Loucy (cell line): ENCODE results near the gene MAN1C1.

Experiments
- CTCF ChIP-seq: fragments of 200-600 bp; sonication (generic); conservative IDR thresholded peaks from 2 replicates; pipeline ENCODE4 v1.5.1; 2014; ENCODE audit warnings: mild to moderate bottlenecking, antibody characterized with exemption, low read length
- EZH2phosphoT487 ChIP-seq: fragments of 200-600 bp; IDR thresholded peaks from 2 replicates; pipeline ENCODE4 v1.6.1; 2018; ENCODE audit warnings: antibody characterized with exemption, mild to moderate bottlenecking, moderate library complexity, borderline replicate concordance

DNA sequence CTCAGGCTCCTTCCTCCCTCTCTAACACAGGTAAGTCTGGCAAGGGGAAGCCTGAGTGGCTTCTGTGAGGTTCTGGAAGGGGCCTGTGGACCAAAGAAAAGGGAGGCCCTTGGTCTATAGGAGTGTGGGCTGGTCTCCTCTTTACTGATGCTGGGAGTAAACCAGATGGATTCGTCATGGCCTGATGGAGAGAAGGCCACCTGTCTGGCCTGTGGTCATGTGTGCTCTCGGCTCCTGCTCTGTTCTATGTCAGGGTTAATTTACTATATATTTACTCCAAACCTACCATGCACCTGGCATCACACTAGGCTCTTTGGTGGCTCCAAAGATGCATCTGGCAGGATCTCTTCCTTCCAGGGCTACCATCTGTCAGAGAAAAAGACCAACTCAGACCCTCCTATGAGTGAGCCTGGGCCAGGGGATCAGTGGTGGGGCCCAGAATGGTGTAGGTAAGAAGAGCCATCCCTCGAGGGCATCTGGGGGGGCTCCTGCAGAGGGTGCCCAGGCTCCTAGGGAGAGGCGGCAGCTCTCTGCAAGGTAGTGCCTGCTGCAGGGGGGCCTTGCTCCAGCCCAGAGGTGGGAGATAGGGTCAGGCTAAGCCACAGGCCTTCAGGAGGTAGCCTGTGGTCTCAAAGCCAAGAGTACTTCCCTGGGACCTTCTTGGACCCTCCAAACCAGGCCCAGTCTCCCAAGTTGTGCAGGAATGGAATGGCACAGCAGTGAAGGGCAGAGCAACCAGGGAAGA lies 115.2 kb downstream of the MAN1C1 start:
- TF ChIP-seq EZH2phosphoT487 (no peak), CTCF (no peak)
